ENCODE results near the gene PLA2G4B.

Gene PLA2G4B

DNA sequence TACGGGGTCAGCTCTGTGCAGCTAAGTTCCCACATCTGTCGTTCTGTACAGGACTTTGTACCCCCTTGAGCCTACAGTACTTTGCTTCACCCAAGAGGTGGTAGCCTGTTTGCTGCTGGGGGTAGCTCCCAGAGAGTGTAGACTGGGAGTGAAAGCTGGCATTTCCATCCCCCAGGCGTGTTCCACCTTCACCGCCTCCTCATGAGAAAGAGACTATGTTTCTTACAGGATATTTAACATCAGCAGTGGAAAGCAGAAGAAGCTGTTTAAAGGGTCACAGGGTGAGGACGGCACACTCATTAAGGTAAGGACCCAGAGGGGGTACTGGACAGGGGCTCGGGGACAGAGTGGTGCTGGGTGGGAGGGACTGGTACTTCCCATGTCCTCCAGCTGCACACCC, 20.9 kb upstream of the PLA2G4B start:
- H3K9ac ChIP-seq (ENCODE audit: low read depth in 1 of 2, low read length in 2 of 2), result no peak overlapping the region
- H3K4me3 ChIP-seq (ENCODE audit: low read length in 2 of 2), result no peak overlapping the region
- peaks cover 42 to 53% of the 10 kb centered on the region in 2 donors for H3K36me3 ChIP-seq (ENCODE audit: control insufficient read depth in 2 of 2, insufficient read depth in 2 of 2, low read length in 2 of 2)
- H3K9me3 ChIP-seq (ENCODE audit: control insufficient read depth in 2 of 2, low read length in 2 of 2), result no peaks in the 10 kb centered on the region
- no peaks in the 10 kb centered on the region for H3K27me3 ChIP-seq (ENCODE audit: control insufficient read depth in 2 of 2, insufficient read depth in 2 of 2, low read length in 2 of 2)
- peaks cover 0 to 2% of the 10 kb centered on the region in 2 donors for H3K4me1 ChIP-seq (ENCODE audit: control insufficient read depth in 2 of 2, insufficient read depth in 2 of 2, low read length in 2 of 2)
- no peak overlapping the region for H3K27ac ChIP-seq (ENCODE audit: low read depth in 2 of 2, low read length in 2 of 2)

DNA sequence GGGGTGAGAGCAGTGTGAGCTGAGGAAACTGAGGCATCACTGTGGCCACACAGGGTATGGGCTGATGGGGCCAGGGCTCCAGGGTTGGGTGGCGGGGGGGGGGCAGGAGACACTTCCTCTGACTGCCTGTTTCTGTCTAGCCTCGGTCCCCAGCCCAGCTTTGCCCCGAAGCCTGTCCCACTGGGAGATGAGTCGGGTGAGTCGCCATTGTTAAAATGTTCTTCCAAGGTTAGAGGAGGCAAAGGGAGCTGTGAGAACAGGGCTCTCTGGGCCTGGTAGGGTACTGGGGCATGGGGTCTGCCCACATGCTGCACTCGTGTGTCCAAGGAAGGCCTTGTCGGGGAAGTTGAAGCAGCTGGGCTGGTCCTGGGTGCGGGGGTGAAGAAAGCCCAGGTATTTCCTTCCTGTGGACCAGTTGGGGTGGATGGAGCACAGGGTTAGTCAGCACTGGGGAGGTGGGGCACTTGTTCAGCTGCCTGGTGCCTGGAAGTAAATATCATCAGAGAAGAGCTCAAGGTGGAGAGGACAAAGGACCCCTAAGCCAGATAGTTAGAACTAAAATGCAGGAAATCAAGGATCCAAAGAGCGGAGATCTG, 19.1 kb upstream of the PLA2G4B start:
- H3K4me3 ChIP-seq (ENCODE audit: low read length in 2 of 2), result no peak overlapping the region
- peaks cover 34 to 52% of the 10 kb centered on the region in 2 donors for H3K36me3 ChIP-seq (ENCODE audit: control insufficient read depth in 2 of 2, insufficient read depth in 2 of 2, low read length in 2 of 2)

GRCh38 chr15:41820791-41821423, 17.7 kb upstream of the PLA2G4B start:
- H3K27ac ChIP-seq (ENCODE audit: low read depth in 2 of 2, low read length in 2 of 2), result no peak overlapping the region
- peaks cover 0 to 2% of the 10 kb centered on the region in 2 donors for H3K4me1 ChIP-seq (ENCODE audit: control insufficient read depth in 2 of 2, insufficient read depth in 2 of 2, low read length in 2 of 2)
- no peaks in the 10 kb centered on the region for H3K9me3 ChIP-seq (ENCODE audit: control insufficient read depth in 2 of 2, low read length in 2 of 2)
- peaks cover 29 to 46% of the 10 kb centered on the region in 2 donors for H3K36me3 ChIP-seq (ENCODE audit: control insufficient read depth in 2 of 2, insufficient read depth in 2 of 2, low read length in 2 of 2)
- no peak overlapping the region for H3K9ac ChIP-seq (ENCODE audit: low read depth in 1 of 2, low read length in 2 of 2)
- H3K27me3 ChIP-seq (ENCODE audit: control insufficient read depth in 2 of 2, insufficient read depth in 2 of 2, low read length in 2 of 2), result no peaks in the 10 kb centered on the region
- H3K4me3 ChIP-seq (ENCODE audit: low read length in 2 of 2), result no peak overlapping the region

More for the DNA sequence above, 19.1 kb upstream of the PLA2G4B start:
- Histone ChIP-seq H3K27ac (ENCODE audit: low read depth in 2 of 2, low read length in 2 of 2) (no peak overlapping the region), H3K9ac (ENCODE audit: low read depth in 1 of 2, low read length in 2 of 2) (no peak overlapping the region), H3K27me3 (ENCODE audit: control insufficient read depth in 2 of 2, insufficient read depth in 2 of 2, low read length in 2 of 2) (no peaks in the 10 kb centered on the region), H3K9me3 (ENCODE audit: control insufficient read depth in 2 of 2, low read length in 2 of 2) (no peaks in the 10 kb centered on the region), H3K4me1 (ENCODE audit: control insufficient read depth in 2 of 2, insufficient read depth in 2 of 2, low read length in 2 of 2) (peaks cover 0 to 2% of the 10 kb centered on the region in 2 donors)

- no peak overlapping the region for H3K27ac ChIP-seq (ENCODE audit: low read depth in 2 of 2, low read length in 2 of 2)
- no peak overlapping the region for H3K4me3 ChIP-seq (ENCODE audit: low read length in 2 of 2)
- peaks cover 0 to 2% of the 10 kb centered on the region in 2 donors for H3K4me1 ChIP-seq (ENCODE audit: control insufficient read depth in 2 of 2, insufficient read depth in 2 of 2, low read length in 2 of 2)
- H3K9ac ChIP-seq (ENCODE audit: low read depth in 1 of 2, low read length in 2 of 2), result no peak overlapping the region
- peaks cover 24 to 37% of the 10 kb centered on the region in 2 donors for H3K36me3 ChIP-seq (ENCODE audit: control insufficient read depth in 2 of 2, insufficient read depth in 2 of 2, low read length in 2 of 2)
- H3K9me3 ChIP-seq (ENCODE audit: control insufficient read depth in 2 of 2, low read length in 2 of 2), result no peaks in the 10 kb centered on the region
- H3K27me3 ChIP-seq (ENCODE audit: control insufficient read depth in 2 of 2, insufficient read depth in 2 of 2, low read length in 2 of 2), result no peaks in the 10 kb centered on the region
Measured at GRCh38 chr15:41821831-41822230, 16.8 kb upstream of the PLA2G4B start.

- H3K36me3 ChIP-seq (ENCODE audit: control insufficient read depth in 2 of 2, insufficient read depth in 2 of 2, low read length in 2 of 2), result peaks cover 20 to 33% of the 10 kb centered on the region in 2 donors
- H3K4me1 ChIP-seq (ENCODE audit: control insufficient read depth in 2 of 2, insufficient read depth in 2 of 2, low read length in 2 of 2), result peaks cover 2 to 4% of the 10 kb centered on the region in 2 donors
- no peak overlapping the region for H3K9ac ChIP-seq (ENCODE audit: low read depth in 1 of 2, low read length in 2 of 2)
- H3K9me3 ChIP-seq (ENCODE audit: control insufficient read depth in 2 of 2, low read length in 2 of 2), result no peaks in the 10 kb centered on the region
- no peaks in the 10 kb centered on the region for H3K27me3 ChIP-seq (ENCODE audit: control insufficient read depth in 2 of 2, insufficient read depth in 2 of 2, low read length in 2 of 2)
- H3K27ac ChIP-seq (ENCODE audit: low read depth in 2 of 2, low read length in 2 of 2), result no peak overlapping the region
- H3K4me3 ChIP-seq (ENCODE audit: low read length in 2 of 2), result no peak overlapping the region
Measured at GRCh38 chr15:41822471-41822870, 16.2 kb upstream of the PLA2G4B start.

DNA sequence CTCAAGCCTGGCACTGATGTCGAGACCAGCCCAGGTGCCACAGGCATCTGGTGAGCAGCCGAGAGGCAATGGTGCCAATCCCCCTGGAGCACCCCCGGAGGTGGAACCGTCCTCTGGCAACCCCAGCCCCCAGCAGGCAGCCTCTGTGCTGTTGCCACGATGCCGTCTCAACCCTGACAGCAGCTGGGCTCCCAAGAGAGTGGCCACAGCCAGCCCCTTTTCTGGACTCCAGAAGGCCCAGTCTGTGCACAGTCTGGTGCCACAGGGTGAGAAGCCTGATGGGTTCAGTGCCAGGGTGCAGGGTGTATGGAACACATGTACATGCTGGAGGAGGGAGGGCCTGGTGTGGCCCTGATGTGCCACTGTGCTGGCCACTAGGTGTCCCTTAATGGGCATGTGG, 15.7 kb upstream of the PLA2G4B start:
- no peaks in the 10 kb centered on the region for H3K9me3 ChIP-seq (ENCODE audit: control insufficient read depth in 2 of 2, low read length in 2 of 2)
- peaks cover 16 to 29% of the 10 kb centered on the region in 2 donors for H3K36me3 ChIP-seq (ENCODE audit: control insufficient read depth in 2 of 2, insufficient read depth in 2 of 2, low read length in 2 of 2)
- no peak overlapping the region for H3K4me3 ChIP-seq (ENCODE audit: low read length in 2 of 2)
- no peak overlapping the region for H3K27ac ChIP-seq (ENCODE audit: low read depth in 2 of 2, low read length in 2 of 2)
- H3K4me1 ChIP-seq (ENCODE audit: control insufficient read depth in 2 of 2, insufficient read depth in 2 of 2, low read length in 2 of 2), result peaks cover 2 to 5% of the 10 kb centered on the region in 2 donors
- H3K27me3 ChIP-seq (ENCODE audit: control insufficient read depth in 2 of 2, insufficient read depth in 2 of 2, low read length in 2 of 2), result no peaks in the 10 kb centered on the region
- no peak overlapping the region for H3K9ac ChIP-seq (ENCODE audit: low read depth in 1 of 2, low read length in 2 of 2)

DNA sequence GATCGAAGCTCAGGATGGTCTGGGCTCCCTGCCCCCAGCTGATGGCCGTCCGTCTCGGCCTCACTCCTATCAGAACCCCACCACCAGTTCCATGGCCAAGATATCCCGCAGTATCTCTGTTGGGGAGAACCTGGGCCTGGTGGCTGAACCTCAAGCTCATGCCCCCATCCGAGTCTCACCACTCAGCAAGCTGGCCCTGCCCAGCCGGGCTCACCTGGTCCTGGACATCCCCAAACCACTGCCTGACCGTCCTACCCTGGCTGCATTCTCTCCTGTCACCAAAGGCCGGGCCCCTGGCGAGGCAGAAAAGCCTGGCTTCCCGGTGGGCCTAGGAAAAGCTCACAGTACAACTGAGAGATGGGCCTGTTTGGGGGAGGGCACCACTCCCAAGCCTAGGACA, 15.1 kb upstream of the PLA2G4B start:
- Histone ChIP-seq H3K4me1 (ENCODE audit: control insufficient read depth in 2 of 2, insufficient read depth in 2 of 2, low read length in 2 of 2) (peaks cover 5% of the 10 kb centered on the region in 2 donors), H3K9ac (ENCODE audit: low read depth in 1 of 2, low read length in 2 of 2) (no peak overlapping the region), H3K27ac (ENCODE audit: low read depth in 2 of 2, low read length in 2 of 2) (no peak overlapping the region), H3K4me3 (ENCODE audit: low read length in 2 of 2) (no peak overlapping the region), H3K9me3 (ENCODE audit: control insufficient read depth in 2 of 2, low read length in 2 of 2) (no peaks in the 10 kb centered on the region), H3K36me3 (ENCODE audit: control insufficient read depth in 2 of 2, insufficient read depth in 2 of 2, low read length in 2 of 2) (peaks cover 10 to 24% of the 10 kb centered on the region in 2 donors), H3K27me3 (ENCODE audit: control insufficient read depth in 2 of 2, insufficient read depth in 2 of 2, low read length in 2 of 2) (no peaks in the 10 kb centered on the region)

DNA sequence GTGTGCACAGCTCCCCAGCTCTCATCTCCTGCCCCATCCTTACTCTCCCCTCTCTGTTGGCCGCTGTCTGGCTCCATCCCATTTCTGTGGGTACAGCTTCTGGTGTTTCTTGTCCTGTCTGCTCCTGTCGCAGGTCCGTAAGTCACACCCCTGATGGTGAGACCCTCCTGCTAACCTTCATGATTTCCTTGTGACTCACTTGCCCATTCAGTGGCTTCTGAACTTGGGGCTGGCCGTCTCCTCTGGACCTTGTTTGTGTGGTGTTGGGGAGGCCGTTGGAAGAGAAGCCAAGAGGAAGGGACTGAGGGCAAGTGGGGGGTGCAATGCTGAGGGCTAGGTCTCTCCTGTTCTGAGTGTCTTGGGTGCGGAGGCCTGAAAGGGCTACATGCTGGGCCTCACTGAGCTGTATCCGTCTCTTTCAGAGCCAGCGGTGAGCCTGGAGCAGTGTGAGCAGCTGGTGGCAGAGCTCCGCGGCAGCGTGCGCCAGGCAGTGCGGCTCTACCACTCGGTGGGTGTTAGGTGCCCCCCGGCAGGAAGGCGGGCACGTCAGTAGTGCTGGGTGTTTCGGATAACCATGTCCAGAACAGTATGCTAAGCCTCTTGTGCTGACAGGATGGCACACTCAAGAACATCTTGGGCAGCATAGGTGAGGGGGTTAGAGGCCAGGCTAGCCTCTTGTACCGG, 14.4 kb upstream of the PLA2G4B start:
- Histone ChIP-seq H3K36me3 (ENCODE audit: control insufficient read depth in 2 of 2, insufficient read depth in 2 of 2, low read length in 2 of 2) (peaks cover 5 to 17% of the 10 kb centered on the region in 2 donors), H3K9me3 (ENCODE audit: control insufficient read depth in 2 of 2, low read length in 2 of 2) (no peaks in the 10 kb centered on the region), H3K4me3 (ENCODE audit: low read length in 2 of 2) (no peak overlapping the region), H3K27ac (ENCODE audit: low read depth in 2 of 2, low read length in 2 of 2) (no peak overlapping the region), H3K9ac (ENCODE audit: low read depth in 1 of 2, low read length in 2 of 2) (no peak overlapping the region), H3K27me3 (ENCODE audit: control insufficient read depth in 2 of 2, insufficient read depth in 2 of 2, low read length in 2 of 2) (no peaks in the 10 kb centered on the region), H3K4me1 (ENCODE audit: control insufficient read depth in 2 of 2, insufficient read depth in 2 of 2, low read length in 2 of 2) (peaks cover 5 to 12% of the 10 kb centered on the region in 2 donors)

- no peak overlapping the region for H3K4me3 ChIP-seq (ENCODE audit: low read length in 2 of 2)
- H3K27ac ChIP-seq (ENCODE audit: low read depth in 2 of 2, low read length in 2 of 2), result no peak overlapping the region
- H3K27me3 ChIP-seq (ENCODE audit: control insufficient read depth in 2 of 2, insufficient read depth in 2 of 2, low read length in 2 of 2), result no peaks in the 10 kb centered on the region
- H3K9me3 ChIP-seq (ENCODE audit: control insufficient read depth in 2 of 2, low read length in 2 of 2), result no peaks in the 10 kb centered on the region
- H3K36me3 ChIP-seq (ENCODE audit: control insufficient read depth in 2 of 2, insufficient read depth in 2 of 2, low read length in 2 of 2), result peaks cover 5 to 17% of the 10 kb centered on the region in 2 donors
- no peak overlapping the region for H3K9ac ChIP-seq (ENCODE audit: low read depth in 1 of 2, low read length in 2 of 2)
- H3K4me1 ChIP-seq (ENCODE audit: control insufficient read depth in 2 of 2, insufficient read depth in 2 of 2, low read length in 2 of 2), result peaks cover 5 to 12% of the 10 kb centered on the region in 2 donors
Measured at GRCh38 chr15:41825145-41825544, 13.5 kb upstream of the PLA2G4B start.
